Prostate gland (tissue), 2 donors: Measurements from ENCODE around the gene UST. TPM values are rescaled to one million over a fixed set of nuclear protein-coding genes. Genes with fewer than 3 reads are reported as not detected.

Source experiments
- DNase-seq: peaks from one replicate; pipeline ENCODE4 v3.0.0-alpha.2; 2019; ENCODE audit warnings: low spot score
- H3K27ac ChIP-seq, 2 donors: fragments of 200-600 bp; sonication (generic); 2 replicates each; pipeline ENCODE4 v1.5.1; 2017 to 2019
- H3K27me3 ChIP-seq: fragments of 200-600 bp; sonication (generic); replicated peaks from 2 replicates; pipeline ENCODE4 v1.5.1; 2019; ENCODE audit not compliant: insufficient read depth
- H3K36me3 ChIP-seq, 2 donors: fragments of 200-600 bp; sonication (generic); 1 replicate in 1 of 2; 2 replicates in 1 of 2; pipeline versions ENCODE4 v1.5.1 to v1.8.1; 2017 to 2019
- H3K4me1 ChIP-seq: fragments of 200-600 bp; sonication (generic); replicated peaks from 2 replicates; pipeline ENCODE4 v1.5.1; 2019
- H3K4me3 ChIP-seq, 2 donors: fragments of 200-600 bp; sonication (generic); 2 replicates each; pipeline ENCODE4 v1.5.1; 2017 to 2019
- H3K9me3 ChIP-seq: fragments of 200-600 bp; sonication (generic); 2 replicates; pipeline ENCODE4 v1.5.1; 2017
- POLR2A ChIP-seq: fragments of 450-650 bp; IDR thresholded peaks from one replicate; pipeline ENCODE4 v1.6.1; 2016; ENCODE audit warnings: antibody characterized with exemption, mild to moderate bottlenecking
- POLR2AphosphoS5 ChIP-seq: sonication (generic); formaldehyde crosslinking; IDR thresholded peaks from one replicate; pipeline ENCODE4 v1.6.1; 2017; ENCODE audit warnings: antibody characterized with exemption
- WGBS: methylation state at CpG from one replicate; pipeline ENCODE4 v1.1.5; 2018; 5-methylcytosine and 5-hydroxymethylcytosine counted together
- intact Hi-C: fragments of 100-400 bp; cut with DNase I; formaldehyde crosslinking; loops from one replicate; pipeline ENCODE4 v1.14.2; 2022
- total RNA-seq, 2 donors: library from RNA; depleted of rRNA; stranded (reverse); fragments of >200 nt; gene quantifications; one replicate each; pipeline ENCODE4 v1.1.0, GENCODE V29; 2016
- TF ChIP-seq, protein P1 (sequence below), 4 experiments: fragments of 200-600 bp in 2 of 4; fragments of 450-650 bp in 2 of 4; sonication (generic) in 2 of 4; IDR thresholded peaks; 1 replicate in 3 of 4; 2 replicates in 1 of 4; pipeline ENCODE4 v1.5.1; 2016 to 2019; ENCODE audit warnings: antibody characterized with exemption in 4 of 4, mild to moderate bottlenecking in 2 of 4, moderate library complexity in 2 of 4

Gene UST
- total RNA-seq, 2 donors from 2014 or later: 6.6 to 12.9 TPM

DNA sequence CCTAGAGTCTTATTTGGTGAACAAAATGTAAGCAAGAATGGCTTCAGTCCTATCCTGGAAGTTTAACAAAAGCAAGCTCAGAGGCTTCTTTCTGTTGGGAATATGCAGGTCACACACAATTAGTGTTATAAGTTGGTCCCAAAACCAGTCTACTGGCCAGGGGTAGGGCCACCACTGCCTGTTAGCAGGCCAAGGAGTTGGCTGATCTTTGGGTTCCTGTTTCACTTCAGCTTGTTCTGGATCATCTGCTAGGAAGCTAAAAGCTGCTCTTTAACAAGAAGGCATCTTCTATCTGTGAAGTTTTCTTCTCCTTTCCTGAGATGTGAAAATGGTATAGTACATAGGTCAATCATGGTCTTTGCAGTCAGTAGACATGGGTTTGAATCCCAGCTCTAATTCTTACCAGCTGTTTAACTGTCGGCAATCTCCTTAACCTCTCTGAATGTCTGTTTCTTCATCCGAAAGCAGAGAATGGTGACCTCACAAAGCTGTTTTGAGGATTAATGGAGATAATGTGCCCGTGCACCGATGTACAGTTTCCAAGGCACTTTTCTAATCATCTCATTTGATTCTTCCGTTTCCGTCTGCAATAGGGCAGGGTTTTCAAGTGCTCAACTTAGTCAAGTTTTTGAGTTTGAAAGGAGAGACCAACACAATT is 299.5 kb downstream of the UST start:
- WGBS: 96% methylated on average over 6 of the region's 6 CpGs
- intact Hi-C loops: no loop called here

DNA sequence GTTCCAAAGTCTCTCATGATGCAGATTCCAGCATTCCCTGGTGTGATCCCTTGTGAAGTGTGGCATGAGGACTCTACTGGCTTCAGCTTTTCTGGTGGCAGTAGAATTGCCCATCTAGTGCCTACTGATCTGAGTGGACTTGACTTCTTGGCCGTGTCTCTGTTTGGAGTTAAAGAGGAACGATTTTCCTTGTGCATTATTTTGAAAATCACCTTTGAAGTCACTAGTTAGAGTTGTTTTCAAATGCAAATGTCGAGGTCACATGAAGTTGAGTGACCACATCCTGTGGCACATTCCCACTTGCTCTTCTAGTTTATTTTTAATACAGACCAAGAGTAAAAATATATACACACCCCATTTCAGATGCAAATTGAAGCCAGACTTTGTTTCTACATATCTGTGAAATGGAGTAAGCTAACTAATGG is 300.0 kb downstream of the UST start:
- no peaks in the 10 kb centered on the region for H3K4me1 ChIP-seq
- intact Hi-C loops: no loop called here
- H3K36me3 ChIP-seq: no peaks in the 10 kb centered on the region
- H3K9me3 ChIP-seq: no peaks in the 10 kb centered on the region
- WGBS: 61% methylated on average over 3 of the region's 3 CpGs
- DNase-seq: no peak
- H3K27ac ChIP-seq: no peak overlapping the region
- no peak overlapping the region for H3K4me3 ChIP-seq
- no peaks in the 10 kb centered on the region for H3K27me3 ChIP-seq
- TF ChIP-seq POLR2A: no peak
- TF ChIP-seq, protein P1, sequence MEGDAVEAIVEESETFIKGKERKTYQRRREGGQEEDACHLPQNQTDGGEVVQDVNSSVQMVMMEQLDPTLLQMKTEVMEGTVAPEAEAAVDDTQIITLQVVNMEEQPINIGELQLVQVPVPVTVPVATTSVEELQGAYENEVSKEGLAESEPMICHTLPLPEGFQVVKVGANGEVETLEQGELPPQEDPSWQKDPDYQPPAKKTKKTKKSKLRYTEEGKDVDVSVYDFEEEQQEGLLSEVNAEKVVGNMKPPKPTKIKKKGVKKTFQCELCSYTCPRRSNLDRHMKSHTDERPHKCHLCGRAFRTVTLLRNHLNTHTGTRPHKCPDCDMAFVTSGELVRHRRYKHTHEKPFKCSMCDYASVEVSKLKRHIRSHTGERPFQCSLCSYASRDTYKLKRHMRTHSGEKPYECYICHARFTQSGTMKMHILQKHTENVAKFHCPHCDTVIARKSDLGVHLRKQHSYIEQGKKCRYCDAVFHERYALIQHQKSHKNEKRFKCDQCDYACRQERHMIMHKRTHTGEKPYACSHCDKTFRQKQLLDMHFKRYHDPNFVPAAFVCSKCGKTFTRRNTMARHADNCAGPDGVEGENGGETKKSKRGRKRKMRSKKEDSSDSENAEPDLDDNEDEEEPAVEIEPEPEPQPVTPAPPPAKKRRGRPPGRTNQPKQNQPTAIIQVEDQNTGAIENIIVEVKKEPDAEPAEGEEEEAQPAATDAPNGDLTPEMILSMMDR (IDR thresholded peaks at IDR 0.05): no peak
- TF ChIP-seq POLR2AphosphoS5: no peak

More for the DNA sequence above, 299.5 kb downstream of the UST start:
- H3K27me3 ChIP-seq: no peaks in the 10 kb centered on the region
- no peak overlapping the region for H3K4me3 ChIP-seq
- no peaks in the 10 kb centered on the region for H3K9me3 ChIP-seq
- no peak for TF ChIP-seq POLR2AphosphoS5
- TF ChIP-seq, protein P1 (IDR thresholded peaks at IDR 0.05): no peak
- no peak for TF ChIP-seq POLR2A
- no peaks in the 10 kb centered on the region for H3K36me3 ChIP-seq
- no peaks in the 10 kb centered on the region for H3K4me1 ChIP-seq
- no peak for DNase-seq
- no peak overlapping the region for H3K27ac ChIP-seq

DNA sequence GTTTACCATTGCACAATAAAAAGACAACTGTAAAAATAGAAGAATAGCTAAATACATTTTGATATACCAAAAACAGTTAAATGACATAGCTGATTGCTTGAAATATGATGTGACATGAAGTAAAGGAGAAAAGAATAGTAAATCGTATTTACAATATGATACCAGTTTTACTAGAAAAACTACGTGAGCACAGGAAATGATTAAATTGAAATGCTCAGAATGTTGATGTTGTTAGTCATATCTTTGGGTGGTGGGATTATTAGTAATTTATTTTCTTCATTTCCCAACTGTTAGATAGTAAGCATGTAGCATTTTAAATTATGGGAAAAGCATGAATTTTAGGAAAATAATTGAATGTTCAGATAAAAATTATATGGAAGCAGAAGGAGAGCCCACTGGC is 302.4 kb downstream of the UST start:
- no peak for DNase-seq
- H3K9me3 ChIP-seq: no peaks in the 10 kb centered on the region
- no peak for TF ChIP-seq POLR2A
- TF ChIP-seq POLR2AphosphoS5: no peak
- H3K36me3 ChIP-seq: no peaks in the 10 kb centered on the region
- no peaks in the 10 kb centered on the region for H3K4me1 ChIP-seq
- no peaks in the 10 kb centered on the region for H3K27me3 ChIP-seq
- intact Hi-C loops: no loop called here
- 60% methylated on average over 2 of the region's 2 CpGs for WGBS
- H3K4me3 ChIP-seq: no peak overlapping the region
- H3K27ac ChIP-seq: no peak overlapping the region

DNA sequence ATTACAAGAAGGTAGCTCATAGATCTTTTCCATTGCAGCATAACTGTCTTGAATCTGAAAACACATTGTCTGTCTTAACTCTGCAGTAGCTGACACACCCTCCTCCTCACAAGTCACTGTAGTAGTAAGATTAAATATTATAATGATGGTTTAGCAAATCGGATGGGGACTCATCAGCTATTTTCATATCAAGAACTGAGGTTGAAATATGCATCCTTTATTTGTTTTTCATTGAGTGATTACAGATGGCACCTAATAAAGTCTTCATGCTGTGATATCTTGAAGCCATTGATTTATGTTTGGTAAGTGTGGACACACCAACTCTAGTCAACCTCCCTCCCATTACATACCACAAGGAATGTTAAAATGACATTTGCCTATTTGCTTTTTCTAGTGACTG is 303.3 kb downstream of the UST start:
- Histone ChIP-seq H3K4me1 (no peaks in the 10 kb centered on the region), H3K27ac (no peak overlapping the region), H3K9me3 (no peaks in the 10 kb centered on the region), H3K36me3 (no peaks in the 10 kb centered on the region), H3K27me3 (no peaks in the 10 kb centered on the region), H3K4me3 (no peak overlapping the region)
- no peak for DNase-seq
- 82% methylated on average over 1 of the region's 1 CpG for WGBS
- TF ChIP-seq, protein P1 (IDR thresholded peaks at IDR 0.05): no peak
- no peak for TF ChIP-seq POLR2AphosphoS5
- TF ChIP-seq POLR2A: no peak
- intact Hi-C loops: no loop called here

DNA sequence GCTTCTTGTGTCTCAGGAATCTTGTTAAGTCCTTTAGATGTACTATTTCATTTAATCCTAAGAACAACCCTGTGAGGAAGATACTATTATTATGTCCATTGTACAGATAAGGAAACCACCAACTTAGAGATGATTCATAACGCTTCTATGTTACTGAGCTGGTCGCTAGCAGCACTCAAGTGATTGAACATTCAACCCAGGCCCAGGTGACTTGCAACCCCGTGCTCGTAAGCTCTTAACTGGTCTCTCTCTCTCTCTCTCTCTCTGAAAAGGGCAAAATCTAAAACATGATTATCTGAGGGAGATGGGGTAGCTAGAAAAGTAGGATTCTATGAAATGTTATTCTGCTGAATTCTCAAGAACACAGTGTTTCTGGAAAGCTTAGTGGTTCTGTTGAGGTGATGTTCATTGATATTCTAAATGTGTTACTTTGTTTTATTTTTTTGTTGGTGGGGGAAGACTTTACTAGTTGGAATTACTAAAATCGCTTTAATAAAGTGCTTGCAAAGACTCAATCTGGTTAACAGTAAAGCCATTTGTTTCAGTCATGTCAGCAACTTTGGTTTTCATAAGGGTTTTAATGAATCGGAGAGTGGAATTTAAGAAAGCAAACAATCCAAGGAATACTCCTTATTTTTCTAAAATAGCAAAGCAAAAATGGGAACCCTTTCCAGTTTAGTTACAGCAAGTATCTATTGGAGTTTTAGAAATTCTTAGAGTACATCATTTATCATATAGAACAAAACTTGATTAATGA is 305.7 kb downstream of the UST start:
- intact Hi-C loops: no loop called here
- H3K4me1 ChIP-seq: no peaks in the 10 kb centered on the region
- DNase-seq: no peak
- no peak overlapping the region for H3K27ac ChIP-seq
- no peaks in the 10 kb centered on the region for H3K27me3 ChIP-seq
- no peaks in the 10 kb centered on the region for H3K36me3 ChIP-seq
- TF ChIP-seq POLR2A (no peak), POLR2AphosphoS5 (no peak)
- TF ChIP-seq, protein P1 (IDR thresholded peaks at IDR 0.05): no peak
- no peak overlapping the region for H3K4me3 ChIP-seq
- H3K9me3 ChIP-seq: no peaks in the 10 kb centered on the region
- WGBS: 84% methylated on average over 6 of the region's 6 CpGs
